Measurements from ENCODE around the gene VSNL1. TPM values are rescaled to one million over a fixed set of nuclear protein-coding genes. Genes with fewer than 3 reads are reported as not detected.

Gene VSNL1
- polyA plus RNA-seq, 3 donors: not detected

DNA sequence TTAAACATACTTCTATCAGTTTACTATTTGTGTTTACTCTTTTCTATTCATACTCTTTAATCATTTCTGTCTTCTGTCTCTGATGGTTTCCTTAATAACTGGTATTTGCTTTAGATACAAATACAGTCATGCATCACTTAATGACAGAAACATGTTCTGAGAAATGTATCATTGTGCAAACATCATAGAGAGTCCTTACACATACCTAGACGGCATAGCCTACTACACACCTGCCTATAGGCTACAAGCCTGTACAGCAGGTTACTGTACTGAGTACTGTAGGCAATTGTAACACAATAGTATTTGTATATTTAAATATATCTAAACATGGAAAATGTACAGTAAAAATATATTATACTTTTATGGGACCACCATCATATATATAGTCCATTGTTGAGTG lies 36.3 kb downstream of the VSNL1 start:
- Mint-ChIP-seq H3K27ac (no peak overlapping the region), H3K36me3 (no peaks in the 10 kb centered on the region), H3K9me3 (peaks cover 0 to 4% (median 0%) of the 10 kb centered on the region in 7 donors), H3K4me1 (no peaks in the 10 kb centered on the region), H3K27me3 (ENCODE audit: low read depth in 3 of 3) (peaks cover 1 to 6% (median 5%) of the 10 kb centered on the region in 3 donors), H3K4me3 (no peak overlapping the region)
- no CpG with 5 or more reads among the region's 1 CpG for WGBS (ENCODE audit: insufficient coverage)
- Histone ChIP-seq H3K4me1 (ENCODE audit: control insufficient read depth in 1 of 2, insufficient read depth in 2 of 2, low read length in 2 of 2) (no peaks in the 10 kb centered on the region), H3K4me3 (replicated peaks in 1 of 3; ENCODE audit: low read depth in 2 of 3, low read length in 3 of 3) (no peak overlapping the region), H2AFZ (ENCODE audit: insufficient read depth, low read depth, low read length, poor library complexity, severe bottlenecking) (no peak overlapping the region), H3K9ac (ENCODE audit: insufficient read depth, low read length, poor library complexity, severe bottlenecking) (no peak overlapping the region), H3K27me3 (ENCODE audit: control insufficient read depth in 2 of 2, insufficient read depth in 2 of 2, low read length in 2 of 2) (no peaks in the 10 kb centered on the region), H3K27ac (ENCODE audit: low read depth in 1 of 2, low read length in 2 of 2) (no peak overlapping the region), H3K9me3 (replicated peaks in 1 of 2; ENCODE audit: control insufficient read depth in 1 of 2, insufficient read depth in 1 of 2, low read length in 2 of 2) (no peaks in the 10 kb centered on the region), H3K4me2 (replicated peaks; ENCODE audit: extremely low read depth, low read length, poor library complexity, severe bottlenecking) (no peak overlapping the region), H3K79me2 (ENCODE audit: insufficient read depth, low read length) (no peaks in the 10 kb centered on the region), H3K36me3 (replicated peaks in 1 of 2; ENCODE audit: control insufficient read depth in 1 of 2, insufficient read depth in 2 of 2, low read length in 2 of 2) (no peaks in the 10 kb centered on the region), H4K20me1 (ENCODE audit: insufficient read depth, low read length) (no peaks in the 10 kb centered on the region)
- TF ChIP-seq, protein P1, sequence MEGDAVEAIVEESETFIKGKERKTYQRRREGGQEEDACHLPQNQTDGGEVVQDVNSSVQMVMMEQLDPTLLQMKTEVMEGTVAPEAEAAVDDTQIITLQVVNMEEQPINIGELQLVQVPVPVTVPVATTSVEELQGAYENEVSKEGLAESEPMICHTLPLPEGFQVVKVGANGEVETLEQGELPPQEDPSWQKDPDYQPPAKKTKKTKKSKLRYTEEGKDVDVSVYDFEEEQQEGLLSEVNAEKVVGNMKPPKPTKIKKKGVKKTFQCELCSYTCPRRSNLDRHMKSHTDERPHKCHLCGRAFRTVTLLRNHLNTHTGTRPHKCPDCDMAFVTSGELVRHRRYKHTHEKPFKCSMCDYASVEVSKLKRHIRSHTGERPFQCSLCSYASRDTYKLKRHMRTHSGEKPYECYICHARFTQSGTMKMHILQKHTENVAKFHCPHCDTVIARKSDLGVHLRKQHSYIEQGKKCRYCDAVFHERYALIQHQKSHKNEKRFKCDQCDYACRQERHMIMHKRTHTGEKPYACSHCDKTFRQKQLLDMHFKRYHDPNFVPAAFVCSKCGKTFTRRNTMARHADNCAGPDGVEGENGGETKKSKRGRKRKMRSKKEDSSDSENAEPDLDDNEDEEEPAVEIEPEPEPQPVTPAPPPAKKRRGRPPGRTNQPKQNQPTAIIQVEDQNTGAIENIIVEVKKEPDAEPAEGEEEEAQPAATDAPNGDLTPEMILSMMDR (IDR thresholded peaks at IDR 0.05): no peak
- DNase-seq: no peak
- intact Hi-C loops (cut with micrococcal nuclease): no loop called here

DNA sequence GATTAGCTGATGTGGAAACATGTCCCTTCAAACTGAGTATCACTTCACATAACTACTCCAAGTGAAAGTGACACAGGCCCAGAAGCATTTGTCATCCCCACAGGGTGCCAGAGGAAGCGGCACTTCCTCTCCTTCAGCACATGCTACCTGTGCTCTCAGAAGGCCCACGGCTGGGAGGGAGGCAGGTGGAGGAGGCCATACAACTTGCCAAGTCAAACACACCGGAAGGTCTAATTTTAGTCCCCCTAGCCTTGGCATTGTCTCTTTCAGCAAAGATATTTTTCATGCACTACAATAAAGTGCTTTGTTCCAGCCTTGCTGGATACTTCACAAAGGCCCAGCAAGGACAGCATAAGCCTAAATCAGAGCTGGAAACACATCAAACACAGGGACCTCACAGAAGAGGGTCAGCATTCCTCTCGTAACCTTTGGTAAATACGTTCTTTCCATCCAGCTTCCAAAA lies 38.0 kb downstream of the VSNL1 start:
- H3K36me3 ChIP-seq (replicated peaks in 1 of 2; ENCODE audit: control insufficient read depth in 1 of 2, insufficient read depth in 2 of 2, low read length in 2 of 2): no peaks in the 10 kb centered on the region
- Mint-ChIP-seq H3K4me1 (no peaks in the 10 kb centered on the region), H3K9me3 (peaks cover 0 to 4% (median 2%) of the 10 kb centered on the region in 7 donors), H3K36me3 (no peaks in the 10 kb centered on the region), H3K27me3 (ENCODE audit: low read depth in 3 of 3) (peaks cover 2 to 6% (median 5%) of the 10 kb centered on the region in 3 donors), H3K27ac (no peak overlapping the region), H3K4me3 (no peak overlapping the region)
- H3K79me2 ChIP-seq (ENCODE audit: insufficient read depth, low read length): no peaks in the 10 kb centered on the region
- no peak overlapping the region for H3K4me2 ChIP-seq (replicated peaks; ENCODE audit: extremely low read depth, low read length, poor library complexity, severe bottlenecking)
- no peaks in the 10 kb centered on the region for H3K9me3 ChIP-seq (replicated peaks in 1 of 2; ENCODE audit: control insufficient read depth in 1 of 2, insufficient read depth in 1 of 2, low read length in 2 of 2)
- no peak overlapping the region for H3K9ac ChIP-seq (ENCODE audit: insufficient read depth, low read length, poor library complexity, severe bottlenecking)
- H3K4me3 ChIP-seq (replicated peaks in 1 of 3; ENCODE audit: low read depth in 2 of 3, low read length in 3 of 3): no peak overlapping the region
- H3K4me1 ChIP-seq (ENCODE audit: control insufficient read depth in 1 of 2, insufficient read depth in 2 of 2, low read length in 2 of 2): no peaks in the 10 kb centered on the region
- no peak overlapping the region for H3K27ac ChIP-seq (ENCODE audit: low read depth in 1 of 2, low read length in 2 of 2)
- WGBS (ENCODE audit: insufficient coverage): 81% methylated on average over 3 of the region's 5 CpGs
- TF ChIP-seq, protein P1 (IDR thresholded peaks at IDR 0.05): no peak
- DNase-seq: no peak
- no peak overlapping the region for H2AFZ ChIP-seq (ENCODE audit: insufficient read depth, low read depth, low read length, poor library complexity, severe bottlenecking)
- intact Hi-C loops (cut with micrococcal nuclease): no loop called here
- no peaks in the 10 kb centered on the region for H4K20me1 ChIP-seq (ENCODE audit: insufficient read depth, low read length)
- H3K27me3 ChIP-seq (ENCODE audit: control insufficient read depth in 2 of 2, insufficient read depth in 2 of 2, low read length in 2 of 2): no peaks in the 10 kb centered on the region
